Glutamatergic neuron (in vitro differentiated cells): ENCODE measurements around the gene CTSA. TPM values are rescaled to one million over a fixed set of nuclear protein-coding genes. Genes with fewer than 3 reads are reported as not detected.

Experiments used
- DNase-seq: peaks from one replicate; pipeline ENCODE4 v3.0.0; 2022
- H3K27ac Mint-ChIP-seq: one replicate; pipeline ENCODE4 v1.8.0; 2020; ENCODE audit warnings: mild to moderate bottlenecking, mixed read lengths, inconsistent platforms; ENCODE audit not compliant: unreplicated experiment
- H3K27me3 Mint-ChIP-seq: one replicate; pipeline ENCODE4 v1.8.0; 2020; ENCODE audit warnings: mild to moderate bottlenecking, moderate library complexity, mixed read lengths, inconsistent platforms; ENCODE audit not compliant: unreplicated experiment
- H3K36me3 Mint-ChIP-seq: one replicate; pipeline ENCODE4 v1.8.0; 2020; ENCODE audit warnings: mild to moderate bottlenecking, mixed read lengths, inconsistent platforms; ENCODE audit not compliant: unreplicated experiment
- H3K4me1 Mint-ChIP-seq: one replicate; pipeline ENCODE4 v1.8.0; 2020; ENCODE audit warnings: mild to moderate bottlenecking, low read depth, mixed read lengths, inconsistent platforms; ENCODE audit not compliant: unreplicated experiment
- H3K4me3 Mint-ChIP-seq: one replicate; pipeline ENCODE4 v1.8.0; 2020; ENCODE audit warnings: mild to moderate bottlenecking, mixed read lengths, inconsistent platforms; ENCODE audit not compliant: unreplicated experiment
- H3K9me3 Mint-ChIP-seq: one replicate; pipeline ENCODE4 v1.8.0; 2020; ENCODE audit warnings: mild to moderate bottlenecking, moderate library complexity, mixed read lengths, inconsistent platforms; ENCODE audit not compliant: unreplicated experiment
- CTCF ChIP-seq: fragments of 200-600 bp; sonication (generic); IDR thresholded peaks from one replicate; pipeline ENCODE4 v1.5.0; 2021; ENCODE audit not compliant: partially characterized antibody, unreplicated experiment
- total RNA-seq: library from RNA; stranded (reverse); fragmentation: NEBNext Ultra II Directional; extraction: Animal tissue kit (Norgen Biotek cat#: 25700); gene quantifications from one replicate; pipeline ENCODE4 v1.2.1, GENCODE V29; 2021; ENCODE audit not compliant: unreplicated experiment

The CTSA gene
- total RNA-seq, 1 donor from 2014 or later, result 63.7 TPM

DNA sequence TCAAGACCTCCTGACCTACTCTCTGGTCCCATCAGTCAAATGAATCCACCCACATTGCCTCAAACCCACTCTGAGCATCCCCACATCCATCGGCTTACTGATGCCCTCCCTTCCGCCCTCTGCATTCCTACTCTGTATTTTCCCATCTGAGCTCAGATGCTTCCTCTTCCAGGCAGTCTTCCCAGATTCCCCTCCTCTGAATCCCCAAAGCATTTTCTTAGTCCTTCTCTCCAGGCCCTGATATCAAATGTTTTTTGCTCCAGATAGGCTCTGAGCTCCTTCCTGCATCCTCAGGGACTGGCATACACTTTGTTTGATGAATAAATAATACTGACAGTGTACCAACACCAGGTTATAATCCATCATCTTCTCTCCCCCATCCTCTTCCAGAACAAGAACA is 16.9 kb downstream of the CTSA start:
- H3K36me3 Mint-ChIP-seq, result no peaks in the 10 kb centered on the region
- H3K4me3 Mint-ChIP-seq, result no peak overlapping the region
- DNase-seq, result no peak

GRCh38 chr20:45909336-45909808 is 18.2 kb downstream of the CTSA start:
- H3K27me3 Mint-ChIP-seq, result peaks cover 4% of the 10 kb centered on the region
- H3K9me3 Mint-ChIP-seq, result peaks cover 3% of the 10 kb centered on the region
- TF ChIP-seq CTCF, result no peak
- no peak overlapping the region for H3K27ac Mint-ChIP-seq
- DNase-seq, result no peak
- H3K4me1 Mint-ChIP-seq, result peaks cover 3% of the 10 kb centered on the region
- H3K4me3 Mint-ChIP-seq, result no peak overlapping the region
- H3K36me3 Mint-ChIP-seq, result no peaks in the 10 kb centered on the region

More for the DNA sequence above, 16.9 kb downstream of the CTSA start:
- H3K27me3 Mint-ChIP-seq, result peaks cover 4% of the 10 kb centered on the region
- peaks cover 3% of the 10 kb centered on the region for H3K9me3 Mint-ChIP-seq
- H3K27ac Mint-ChIP-seq, result no peak overlapping the region
- peaks cover 3% of the 10 kb centered on the region for H3K4me1 Mint-ChIP-seq
- TF ChIP-seq CTCF, result no peak

DNA sequence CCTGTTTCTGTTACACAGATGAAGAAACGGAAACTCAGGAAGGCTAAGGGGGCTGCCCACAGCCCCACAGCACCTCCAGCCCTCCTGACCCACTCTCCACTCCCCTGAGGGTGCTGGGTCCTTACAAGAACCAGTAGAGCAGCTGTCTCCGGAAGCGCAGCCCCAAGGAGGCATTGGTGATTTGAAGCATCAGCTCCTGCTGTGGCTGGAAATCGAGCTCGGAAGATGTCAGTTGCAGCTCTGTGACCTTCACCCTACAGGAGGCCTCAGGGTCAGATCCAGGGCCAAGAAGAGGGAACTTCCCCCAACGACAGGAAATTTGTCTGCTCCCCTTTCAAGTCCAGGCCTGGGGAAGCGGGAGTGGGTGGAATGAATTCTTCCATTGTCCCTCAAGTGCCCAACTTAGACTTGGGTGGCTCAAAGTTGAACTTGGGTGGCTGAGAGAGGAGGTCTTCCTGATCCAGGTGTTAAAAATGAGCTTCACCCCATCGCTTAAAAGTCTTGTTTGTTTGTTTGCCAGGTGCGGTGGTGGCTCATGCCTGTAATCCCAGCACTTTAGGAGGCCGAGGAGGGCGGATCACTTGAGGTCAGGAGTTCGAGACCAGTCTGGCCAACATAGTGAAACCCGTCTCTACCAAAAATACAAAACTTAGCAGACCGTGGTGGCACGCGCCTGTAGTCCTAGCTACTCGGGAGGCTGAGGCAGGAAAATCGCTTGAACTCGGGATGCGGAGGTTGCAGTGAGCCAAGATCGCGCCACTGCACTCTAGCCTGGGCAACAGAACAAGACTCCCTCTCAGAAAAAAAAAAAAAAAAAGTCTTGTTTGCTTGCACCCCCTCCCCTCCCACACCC is 18.9 kb downstream of the CTSA start:
- H3K36me3 Mint-ChIP-seq, result no peaks in the 10 kb centered on the region
- no peak for DNase-seq
- peaks cover 4% of the 10 kb centered on the region for H3K27me3 Mint-ChIP-seq
- no peak for TF ChIP-seq CTCF
- H3K27ac Mint-ChIP-seq, result peak overlapping the region; percentile 91
- peaks cover 2% of the 10 kb centered on the region for H3K9me3 Mint-ChIP-seq
- H3K4me3 Mint-ChIP-seq, result peak overlapping the region; percentile 83
- peaks cover 3% of the 10 kb centered on the region for H3K4me1 Mint-ChIP-seq

DNA sequence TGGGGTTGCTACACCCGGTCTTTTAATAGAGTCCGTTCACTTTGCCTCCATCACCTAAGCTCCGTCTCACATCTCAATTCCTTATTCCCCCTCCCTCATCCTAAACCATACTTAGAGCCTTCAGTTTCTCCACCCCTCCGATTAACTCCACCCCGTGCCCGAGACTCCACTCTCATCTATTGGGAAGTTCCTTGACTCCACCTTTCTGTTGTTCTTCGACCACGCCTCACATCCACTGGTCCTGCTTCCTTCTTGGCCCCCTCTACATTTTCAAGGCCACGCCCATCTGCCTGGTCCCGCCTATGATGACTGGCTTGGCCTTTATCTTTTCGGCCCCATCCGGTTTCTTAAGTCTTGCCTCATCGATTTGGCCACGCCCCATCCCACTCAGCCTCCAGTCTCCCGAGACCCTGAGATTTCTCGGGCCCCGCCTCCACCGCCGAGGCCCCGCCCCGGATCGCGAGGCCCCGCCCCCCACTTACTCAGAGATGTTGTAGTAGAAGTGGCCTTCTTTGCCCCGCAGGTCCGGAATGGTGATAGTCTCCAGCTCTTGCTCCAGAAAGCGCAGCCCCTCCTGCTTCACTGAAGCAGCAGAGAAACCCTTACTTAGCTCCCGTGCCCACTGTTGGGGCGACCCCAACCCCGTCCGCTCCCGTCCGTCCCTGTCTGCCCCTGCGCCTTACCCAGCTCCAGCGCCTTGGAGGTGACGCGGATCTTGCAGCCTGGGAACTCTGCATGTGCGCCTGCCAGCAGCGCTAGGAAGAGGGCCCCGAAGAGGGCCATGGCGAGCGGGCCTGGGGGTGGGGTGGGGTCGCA is 19.7 kb downstream of the CTSA start:
- peaks cover 3% of the 10 kb centered on the region for H3K4me1 Mint-ChIP-seq
- peak overlapping the region; percentile 83 for H3K4me3 Mint-ChIP-seq
- peak; percentile 95 for DNase-seq
- peaks cover 4% of the 10 kb centered on the region for H3K27me3 Mint-ChIP-seq
- H3K27ac Mint-ChIP-seq, result peak overlapping the region; percentile 91
- no peak for TF ChIP-seq CTCF
- no peaks in the 10 kb centered on the region for H3K36me3 Mint-ChIP-seq
- peaks cover 1% of the 10 kb centered on the region for H3K9me3 Mint-ChIP-seq
